H1 (cell line): ENCODE results near the gene TEAD4. TPM values are rescaled to one million over a fixed set of nuclear protein-coding genes. Genes with fewer than 3 reads are reported as not detected.
A peak's percentile ranks its signal among the peaks of the same experiment; 100 is the strongest.

Experiments used
- CTCF ChIA-PET: fragments of 300-600 bp; sonication (Branson Sonifier 250); formaldehyde crosslinking; loops from one replicate; lab custom pipeline; 2021; ENCODE audit not compliant: partially characterized antibody; lab: Charles Lee
- POLR2A ChIA-PET: fragments of 300-600 bp; sonication (Branson Sonifier 250); formaldehyde crosslinking; loops from one replicate; lab custom pipeline; 2021; ENCODE audit warnings: inconsistent platforms; ENCODE audit not compliant: partially characterized antibody; lab: Charles Lee
- DNase-seq, 2 experiments: peaks; one replicate each; pipeline versions ENCODE4 v3.0.0 to v3.0.0-alpha.2; 2010 to 2022; ENCODE audit warnings: low spot score in 2 of 2, low read depth in 1 of 2, mixed read lengths in 1 of 2
- FAIRE-seq: peaks from 2 replicates; lab custom pipeline; 2011; peaks lifted over from hg19 to GRCh38; lab: Jason Lieb, UNC
- H2AFZ ChIP-seq: 2 replicates; pipeline ENCODE4 v1.8.1; 2012; ENCODE audit warnings: low read length, inconsistent platforms
- H2AK5ac ChIP-seq: 2 replicates; pipeline ENCODE4 v1.6.1; 2013; ENCODE audit warnings: low read depth, low read length
- H2BK120ac ChIP-seq: replicated peaks from 2 replicates; pipeline ENCODE3; 2013; ENCODE audit warnings: low read depth, low read length, inconsistent platforms
- H2BK12ac ChIP-seq: 2 replicates; pipeline ENCODE4 v1.6.1; 2013; ENCODE audit warnings: low read depth, low read length
- H2BK15ac ChIP-seq: 2 replicates; pipeline ENCODE4 v1.6.1; 2013; ENCODE audit warnings: low read length
- H2BK20ac ChIP-seq: 2 replicates; pipeline ENCODE4 v1.6.1; 2013; ENCODE audit warnings: low read length
- H2BK5ac ChIP-seq: 2 replicates; pipeline ENCODE4 v1.6.1; 2013; ENCODE audit warnings: low read depth, low read length
- H3K14ac ChIP-seq: 2 replicates; pipeline ENCODE4 v1.6.1; 2013; ENCODE audit warnings: inconsistent platforms; ENCODE audit not compliant: insufficient read length
- H3K18ac ChIP-seq: 2 replicates; pipeline ENCODE4 v1.6.1; 2013; ENCODE audit warnings: low read length; ENCODE audit errors: extremely low read depth
- H3K23ac ChIP-seq: 2 replicates; pipeline ENCODE4 v1.6.1; 2013; ENCODE audit warnings: inconsistent platforms; ENCODE audit not compliant: insufficient read length
- H3K23me2 ChIP-seq: 2 replicates; pipeline ENCODE4 v1.6.1; 2013; ENCODE audit warnings: low read depth, low read length
- H3K27ac ChIP-seq: 2 replicates; pipeline ENCODE4 v1.6.1; 2011; ENCODE audit warnings: low read depth, low read length, inconsistent platforms
- H3K27me3 ChIP-seq, 4 experiments: replicated peaks in 1 of 4; 1 replicate in 1 of 4; 2 replicates in 3 of 4; pipeline versions ENCODE4 v1.6.1 to v1.8.1; 2011 to 2013; ENCODE audit warnings: low read length in 3 of 4, mild to moderate bottlenecking in 3 of 4, inconsistent platforms in 2 of 4, mixed read lengths in 2 of 4, moderate library complexity in 1 of 4; ENCODE audit not compliant: control insufficient read depth in 3 of 4, insufficient read depth in 3 of 4; ENCODE audit errors: extremely low read depth in 1 of 4
- H3K36me3 ChIP-seq, 4 experiments: 2 replicates each; pipeline versions ENCODE4 v1.6.1 to v1.8.1; 2011 to 2013; ENCODE audit warnings: mild to moderate bottlenecking in 4 of 4, low read length in 3 of 4, moderate library complexity in 2 of 4, control low read depth in 1 of 4, inconsistent platforms in 1 of 4; ENCODE audit not compliant: insufficient read depth in 4 of 4, control insufficient read depth in 2 of 4
- H3K4ac ChIP-seq: replicated peaks from 2 replicates; pipeline ENCODE3; 2013; ENCODE audit warnings: low read length, low read depth, mixed read lengths, inconsistent platforms; ENCODE audit not compliant: insufficient read length
- H3K4me1 ChIP-seq, 4 experiments: replicated peaks in 1 of 4; 1 replicate in 1 of 4; 2 replicates in 3 of 4; pipeline versions ENCODE4 v1.6.1 to v1.8.1; 2011 to 2013; ENCODE audit warnings: low read length in 3 of 4, inconsistent platforms in 2 of 4, mixed read lengths in 1 of 4; ENCODE audit not compliant: insufficient read depth in 4 of 4, control insufficient read depth in 3 of 4
- H3K4me2 ChIP-seq, 2 experiments: 2 replicates each; pipeline versions ENCODE4 v1.6.1 to v1.8.1; 2011 to 2013; ENCODE audit warnings: low read depth in 2 of 2, low read length in 2 of 2, control low read depth in 1 of 2, inconsistent platforms in 1 of 2, mild to moderate bottlenecking in 1 of 2; ENCODE audit not compliant: insufficient read depth in 1 of 2
- H3K4me3 ChIP-seq, 4 experiments: fragments of 200-600, 300-600 bp in 1 of 4; sonication (generic), shearing (Covaris generic), sonication (Bioruptor Twin) in 1 of 4; 2 replicates each; pipeline versions ENCODE4 v1.5.1 to v1.8.1; 2011 to 2016; ENCODE audit warnings: low read length in 4 of 4, low read depth in 3 of 4, control low read depth in 2 of 4, inconsistent platforms in 2 of 4, mild to moderate bottlenecking in 2 of 4, mixed read lengths in 1 of 4, moderate library complexity in 1 of 4; ENCODE audit not compliant: insufficient read depth in 2 of 4; ENCODE audit errors: extremely low read depth in 1 of 4
- H3K56ac ChIP-seq: replicated peaks from 2 replicates; pipeline ENCODE3; 2013; ENCODE audit warnings: low read depth, mild to moderate bottlenecking, mixed read lengths, low read length, inconsistent platforms; ENCODE audit not compliant: insufficient read length
- H3K79me1 ChIP-seq: 2 replicates; pipeline ENCODE4 v1.6.1; 2013; ENCODE audit warnings: low read depth, low read length, control low read depth
- H3K79me2 ChIP-seq, 2 experiments: 2 replicates each; pipeline versions ENCODE4 v1.6.1 to v1.8.1; 2012 to 2013; ENCODE audit warnings: low read length in 2 of 2, mild to moderate bottlenecking in 2 of 2, inconsistent platforms in 1 of 2; ENCODE audit not compliant: insufficient read depth in 2 of 2, control insufficient read depth in 1 of 2
- H3K9ac ChIP-seq, 4 experiments: replicated peaks in 1 of 4; 1 replicate in 1 of 4; 2 replicates in 3 of 4; pipeline versions ENCODE4 v1.6.1 to v1.8.1; 2011 to 2013; ENCODE audit warnings: low read depth in 3 of 4, low read length in 3 of 4, control low read depth in 2 of 4, mild to moderate bottlenecking in 2 of 4, moderate library complexity in 2 of 4, inconsistent platforms in 1 of 4; ENCODE audit errors: extremely low read depth in 1 of 4
- H3K9me3 ChIP-seq, 2 experiments: 2 replicates each; pipeline versions ENCODE4 v1.6.1 to v1.8.1; 2012 to 2013; ENCODE audit warnings: mild to moderate bottlenecking in 2 of 2, moderate library complexity in 2 of 2, control low read depth in 1 of 2, inconsistent platforms in 1 of 2, low read depth in 1 of 2, low read length in 1 of 2, mixed read lengths in 1 of 2; ENCODE audit not compliant: insufficient read depth in 2 of 2
- H4K20me1 ChIP-seq, 2 experiments: replicated peaks in 1 of 2; 2 replicates each; pipeline versions ENCODE3 to v1.8.1; 2011 to 2013; ENCODE audit warnings: inconsistent platforms in 2 of 2, low read length in 2 of 2, mild to moderate bottlenecking in 1 of 2; ENCODE audit not compliant: insufficient read depth in 2 of 2, control insufficient read depth in 1 of 2
- H4K5ac ChIP-seq: 2 replicates; pipeline ENCODE4 v1.6.1; 2013; ENCODE audit warnings: low read length, low read depth, mixed read lengths, inconsistent platforms; ENCODE audit not compliant: insufficient read length
- H4K8ac ChIP-seq: 2 replicates; pipeline ENCODE4 v1.8.0; 2013; ENCODE audit warnings: mild to moderate bottlenecking, moderate library complexity, low read length, inconsistent platforms; ENCODE audit not compliant: insufficient read depth; ENCODE audit errors: extremely low read depth
- H4K91ac ChIP-seq: replicated peaks from 2 replicates; pipeline ENCODE3; 2013; ENCODE audit warnings: low read length, mixed read lengths, inconsistent platforms; ENCODE audit not compliant: insufficient read length
- CHD2 ChIP-seq: IDR thresholded peaks from 2 replicates; pipeline ENCODE4 v1.6.1; 2012; ENCODE audit warnings: low read length, improper control_type of control experiment
- MAFK ChIP-seq: IDR thresholded peaks from 2 replicates; pipeline ENCODE4 v1.6.1; 2012; ENCODE audit warnings: low read depth, mild to moderate bottlenecking, improper control_type of control experiment, low read length
- NANOG ChIP-seq: IDR thresholded peaks from 2 replicates; pipeline ENCODE4 v1.6.1; 2011; ENCODE audit warnings: low read length, low read depth, mild to moderate bottlenecking, inconsistent platforms; ENCODE audit not compliant: insufficient read depth, poor library complexity, severe bottlenecking
- RNF2 ChIP-seq: fragments of 200-900, 300-1000 bp; sonication (generic); IDR thresholded peaks from 2 replicates; pipeline ENCODE4 v1.7.1; 2016; ENCODE audit warnings: borderline replicate concordance, low read depth, mild to moderate bottlenecking, antibody characterized with exemption, low read length; ENCODE audit not compliant: poor library complexity, severe bottlenecking; ENCODE audit errors: missing control alignments
- SIRT6 ChIP-seq: IDR thresholded peaks from one replicate; pipeline ENCODE4 v1.7.1; 2012; ENCODE audit warnings: low read length, inconsistent platforms
- SP4 ChIP-seq: IDR thresholded peaks from 2 replicates; pipeline ENCODE4 v1.6.1; 2012; ENCODE audit warnings: low read length, inconsistent platforms
- SUZ12 ChIP-seq: fragments of 200-600 bp; sonication (generic); IDR thresholded peaks from 2 replicates; pipeline ENCODE4 v1.6.1; 2012; ENCODE audit warnings: mild to moderate bottlenecking, inconsistent platforms, low read length, moderate library complexity, mixed read lengths
- ZNF274 ChIP-seq: IDR thresholded peaks from 2 replicates; pipeline ENCODE4 v1.7.0; 2012; ENCODE audit warnings: low read length, borderline replicate concordance; ENCODE audit errors: extremely low read depth
- WGBS, 2 experiments: shearing (Covaris generic) in 1 of 2; methylation state at CpG; one replicate each; pipeline versions ENCODE4 v1.1.6 to v1.1.7; 2013 to 2015; ENCODE audit warnings: low lambda C conversion rate in 2 of 2, mixed read lengths in 2 of 2, inconsistent platforms in 1 of 2, low coverage in 1 of 2, missing lambda C conversion rate in 1 of 2; ENCODE audit not compliant: insufficient replicate concordance in 2 of 2, insufficient coverage in 1 of 2, insufficient read length in 1 of 2; ENCODE audit errors: extremely low coverage in 1 of 2, missing lambda C conversion rate in 1 of 2; 5-methylcytosine and 5-hydroxymethylcytosine counted together
- polyA plus RNA-seq, 7 experiments: library from polyadenylated mRNA; depleted of rRNA in 3 of 7; stranded (reverse) in 5 of 7; unstranded in 2 of 7; fragments of >200 nt in 5 of 7; fragments of 200-250 nt in 2 of 7; gene quantifications; 1 replicate in 5 of 7; 2 replicates in 1 of 7; 4 replicates in 1 of 7; pipeline versions ENCODE4 v1.2.1 to v1.2.3, GENCODE V29; 2011 to 2013; ENCODE audit warnings: missing spikeins in 2 of 7, mixed read lengths in 2 of 7
- total RNA-seq: library from RNA; stranded (reverse); fragmentation: NEBNext Ultra II Directional; extraction: Animal tissue kit (Norgen Biotek cat#: 25700); gene quantifications from 2 replicates; pipeline ENCODE4 v1.2.1, GENCODE V29; 2021

TEAD4 gene
- total and polyA plus RNA-seq, 2 of the 8 experiments (the other 6 are each of a cell fraction or from before 2014, with no cell fraction given), result 56.7 to 116 TPM

DNA sequence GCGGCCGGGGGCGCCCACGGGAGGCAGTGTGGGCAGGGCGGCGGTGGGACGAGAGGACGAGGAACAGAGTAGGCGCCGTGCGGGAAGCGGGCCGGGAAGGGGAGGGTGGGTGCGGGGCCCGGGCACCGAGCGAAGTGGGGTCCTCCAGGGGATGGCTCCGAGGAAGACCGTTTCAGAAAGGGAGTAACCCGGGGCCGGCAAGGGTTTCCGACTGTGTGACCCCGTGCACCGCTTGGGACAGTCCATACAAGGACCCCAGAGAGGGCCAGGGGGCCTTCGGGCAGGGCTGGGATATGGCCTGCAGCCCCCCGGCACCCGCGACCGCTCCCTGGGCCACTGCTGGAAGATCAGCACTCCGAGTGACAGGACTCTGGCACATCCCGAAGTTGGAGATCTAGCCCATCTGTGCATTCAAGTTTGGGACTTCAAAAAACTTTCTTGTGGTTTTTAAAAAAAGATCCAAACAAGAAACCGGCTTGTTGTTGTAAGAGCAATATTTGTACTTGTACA, 118.4 kb downstream of the TEAD4 start:
- peaks cover 4% of the 10 kb centered on the region; the same call in 1 of the 2 replicates for H3K23me2 ChIP-seq
- TF ChIP-seq SP4 (no peak), MAFK (no peak), SUZ12 (no peak), NANOG (no peak), CHD2 (no peak), ZNF274 (no peak), SIRT6 (no peak), RNF2 (no peak)
- TF ChIP-seq, all 59 proteins: peak for 0
- H4K5ac ChIP-seq, result no peak overlapping the region
- H2AK5ac ChIP-seq, result no peak overlapping the region
- 0 out of 2 replicates have a peak, but pooled peaks cover 3% of the 10 kb centered on the region for H3K79me1 ChIP-seq
- no peak overlapping the region for H3K56ac ChIP-seq
- POLR2A ChIA-PET, result interaction anchor here (1.2 to 1.3 kb wide), 2 partner anchors 13 to 122 kb away, joined by 3 read pairs; no protein-coding TSS in a partner anchor
- H2AFZ ChIP-seq, result no peak overlapping the region
- H2BK15ac ChIP-seq, result no peak overlapping the region
- peak overlapping the region; percentile 65 to 73 (median 66) for H3K4me3 ChIP-seq
- H3K9me3 ChIP-seq, result no peaks in the 10 kb centered on the region
- H3K4me2 ChIP-seq, result peak overlapping the region; percentile 66 to 70
- H2BK20ac ChIP-seq, result no peak overlapping the region
- H3K14ac ChIP-seq, result no peak overlapping the region
- no peak overlapping the region for H2BK120ac ChIP-seq
- H4K20me1 ChIP-seq, result no peaks in the 10 kb centered on the region
- peak overlapping the region in 1 of 4 experiments; percentile 53; a peak in 2 of 7 replicates for H3K9ac ChIP-seq
- H2BK5ac ChIP-seq, result no peak overlapping the region
- H3K27ac ChIP-seq, result no peak overlapping the region
- peaks cover 0 to 12% (median 3%) of the 10 kb centered on the region in 4 experiments; a peak in 3 of 7 replicates for H3K4me1 ChIP-seq
- peak in 1 of 2 experiments; percentile 65 for DNase-seq
- no peak for FAIRE-seq
- no peak overlapping the region for H4K91ac ChIP-seq
- H3K23ac ChIP-seq, result no peak overlapping the region
- CTCF ChIA-PET, result interaction anchor here (1.0 to 1.7 kb wide), 3 partner anchors 9 to 57 kb away, joined by 3 to 7 read pairs (median 4); no protein-coding TSS in a partner anchor
- H3K36me3 ChIP-seq, result no peaks in the 10 kb centered on the region
- 11% methylated on average over 10 of the region's 32 CpGs; no CpG with 5 or more reads in 1 of the 2 experiments for WGBS, 2 experiments
- H3K27me3 ChIP-seq, result peaks cover 0 to 23% (median 8%) of the 10 kb centered on the region in 4 experiments; a peak in 3 of 7 replicates
- H3K18ac ChIP-seq, result no peak overlapping the region
- no peak overlapping the region for H2BK12ac ChIP-seq
- H3K4ac ChIP-seq, result no peak overlapping the region
- no peaks in the 10 kb centered on the region for H3K79me2 ChIP-seq
- no peak overlapping the region for H4K8ac ChIP-seq
